Muscle of arm (tissue), 12 donors: ENCODE results near the gene CORO2B. TPM values are rescaled to one million over a fixed set of nuclear protein-coding genes. Genes with fewer than 3 reads are reported as not detected.

Source experiments
- DNase-seq: peaks from one replicate; pipeline ENCODE4 v3.0.0-alpha.2; 2013
- polyA plus RNA-seq, 12 donors: library from polyadenylated mRNA; unstranded; fragments of 120-200 nt; gene quantifications; one replicate each; pipeline ENCODE4 v1.2.1, GENCODE V29; 2013; ENCODE audit not compliant: insufficient read length in 12 of 12

CORO2B gene
- polyA plus RNA-seq, 12 donors = 4.3 to 10.6 (median 6.0) TPM; not detected in 1

DNA sequence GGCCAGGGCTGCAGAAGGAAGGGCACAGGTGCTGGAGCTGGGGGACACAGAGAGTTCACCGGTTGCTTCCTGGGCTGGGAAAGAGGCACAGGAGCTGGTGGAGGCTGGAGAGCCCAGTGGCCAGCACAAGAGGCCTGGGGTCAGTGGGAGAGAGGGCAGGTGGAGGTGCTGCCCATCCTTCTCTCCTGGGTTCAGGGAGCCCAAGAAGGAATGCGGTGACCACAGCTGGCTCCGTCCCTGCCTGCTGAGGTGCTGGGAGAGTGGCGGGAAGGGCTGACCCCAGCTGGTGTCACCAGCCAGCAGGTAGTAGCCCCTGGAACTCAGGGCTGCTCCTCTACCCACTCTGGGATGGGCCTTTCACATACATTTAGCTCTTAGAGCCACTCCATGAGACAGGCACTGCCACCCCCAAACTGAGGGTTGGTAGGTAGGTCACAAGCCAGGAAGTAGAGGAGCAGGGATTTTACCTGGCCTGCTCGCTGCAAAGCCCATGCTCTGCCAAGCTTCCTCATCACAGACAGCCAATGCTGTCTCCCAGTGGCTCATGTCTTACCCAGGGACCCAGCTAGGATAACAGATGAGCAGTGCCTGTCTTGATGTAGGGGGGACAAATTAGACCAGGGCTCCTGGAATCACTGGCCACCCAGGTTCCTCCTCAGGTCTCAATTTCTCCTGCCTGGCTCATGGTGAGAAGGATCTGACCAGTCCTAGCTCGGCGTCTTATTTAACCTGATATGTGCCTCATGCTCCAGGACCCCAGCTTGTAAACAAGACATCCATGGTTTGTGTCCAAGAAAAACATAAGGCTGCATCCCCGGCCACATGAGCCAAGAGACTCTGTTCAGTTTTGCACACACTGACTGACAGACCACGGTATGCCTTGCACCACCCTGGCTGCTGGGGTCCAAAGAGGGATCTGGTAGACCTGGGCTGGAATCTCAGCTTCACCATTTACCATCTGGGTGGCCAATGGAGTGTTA, 119.2 kb downstream of the CORO2B start:
- DNase-seq = no peak

DNA sequence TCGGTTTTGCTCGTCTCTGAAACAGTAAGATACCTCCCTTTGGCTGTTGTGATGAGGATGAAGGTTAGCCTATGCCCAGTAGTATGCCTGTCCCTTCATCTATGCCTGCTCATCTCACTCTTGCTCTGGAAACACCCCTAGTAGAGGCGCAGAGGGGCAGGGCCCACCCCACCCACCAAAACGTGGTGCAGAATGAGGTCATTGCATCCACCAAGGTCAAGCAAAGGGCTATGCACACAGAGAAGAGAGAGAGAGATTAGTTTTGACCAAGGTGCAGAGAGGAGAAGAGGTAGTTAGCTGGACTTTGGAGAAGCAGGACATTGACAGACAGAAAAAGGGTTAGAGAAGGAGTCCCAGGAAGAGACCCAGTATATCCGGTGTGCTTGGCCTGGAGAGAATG, 119.9 kb downstream of the CORO2B start:
- DNase-seq = no peak

DNA sequence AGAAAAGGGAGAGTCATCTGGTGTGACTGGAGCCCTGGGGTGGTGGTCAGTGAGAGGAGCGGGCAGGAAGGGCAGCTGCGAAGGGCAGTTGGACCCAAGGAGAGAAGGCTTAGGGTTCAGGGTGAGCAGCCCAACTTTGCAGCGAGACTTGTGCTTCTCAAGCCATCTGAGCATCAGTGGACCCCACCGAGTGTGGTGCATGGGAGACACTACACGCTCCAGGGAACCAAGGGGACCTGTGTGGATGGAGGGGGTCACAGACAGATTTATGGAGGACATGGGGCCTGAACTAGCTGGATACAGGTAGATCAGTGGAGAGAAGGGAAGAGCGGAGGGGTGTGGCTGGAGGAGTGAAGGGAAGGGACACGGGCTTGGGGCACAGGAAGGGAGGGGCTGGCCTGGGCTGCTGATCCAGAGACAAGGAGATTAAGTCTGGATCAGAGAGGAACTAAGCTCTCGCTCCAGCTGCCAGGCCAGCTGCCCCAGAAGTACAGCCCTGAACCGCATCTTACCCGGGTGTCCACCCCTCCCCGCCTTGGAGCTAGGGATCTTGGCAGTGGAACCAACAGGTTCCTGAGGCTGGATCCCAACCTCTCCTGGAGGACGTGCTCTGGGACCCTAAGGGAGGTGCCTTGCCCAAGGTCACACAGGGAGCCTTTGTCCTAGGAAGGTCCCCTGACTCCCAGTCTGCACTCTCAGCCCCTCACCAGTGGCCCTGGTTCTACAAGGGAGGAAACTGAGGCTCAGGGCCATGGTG, 120.5 kb downstream of the CORO2B start:
- no peak for DNase-seq

DNA sequence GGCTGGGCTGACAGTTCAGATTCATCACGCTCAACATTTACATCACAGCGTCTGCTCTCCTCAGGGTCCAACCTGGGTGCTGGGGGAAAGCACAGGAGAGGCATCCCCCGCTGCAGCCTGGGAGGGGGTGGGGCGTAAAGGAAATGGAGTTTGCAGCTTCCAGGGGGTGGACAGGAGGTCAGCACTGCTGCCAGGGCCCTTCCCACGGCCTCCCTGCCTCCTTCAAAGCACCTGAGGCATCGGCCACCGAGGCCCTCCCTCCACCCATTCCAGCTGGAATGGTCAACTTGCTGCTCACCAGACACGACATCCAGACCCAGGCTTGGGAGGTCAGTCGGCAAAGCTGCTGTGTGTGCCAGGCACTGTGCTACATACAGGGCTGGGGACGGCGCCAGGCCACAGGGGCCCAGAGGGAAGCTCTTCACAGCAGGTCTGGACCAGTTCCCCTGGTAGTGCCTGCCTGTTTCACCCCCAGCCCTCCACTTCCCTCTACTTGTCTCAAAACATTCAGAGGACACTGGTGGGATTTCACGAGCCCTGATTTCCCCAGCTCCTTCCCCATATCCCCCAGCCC, 121.2 kb downstream of the CORO2B start:
- peak; percentile 11 for DNase-seq

DNA sequence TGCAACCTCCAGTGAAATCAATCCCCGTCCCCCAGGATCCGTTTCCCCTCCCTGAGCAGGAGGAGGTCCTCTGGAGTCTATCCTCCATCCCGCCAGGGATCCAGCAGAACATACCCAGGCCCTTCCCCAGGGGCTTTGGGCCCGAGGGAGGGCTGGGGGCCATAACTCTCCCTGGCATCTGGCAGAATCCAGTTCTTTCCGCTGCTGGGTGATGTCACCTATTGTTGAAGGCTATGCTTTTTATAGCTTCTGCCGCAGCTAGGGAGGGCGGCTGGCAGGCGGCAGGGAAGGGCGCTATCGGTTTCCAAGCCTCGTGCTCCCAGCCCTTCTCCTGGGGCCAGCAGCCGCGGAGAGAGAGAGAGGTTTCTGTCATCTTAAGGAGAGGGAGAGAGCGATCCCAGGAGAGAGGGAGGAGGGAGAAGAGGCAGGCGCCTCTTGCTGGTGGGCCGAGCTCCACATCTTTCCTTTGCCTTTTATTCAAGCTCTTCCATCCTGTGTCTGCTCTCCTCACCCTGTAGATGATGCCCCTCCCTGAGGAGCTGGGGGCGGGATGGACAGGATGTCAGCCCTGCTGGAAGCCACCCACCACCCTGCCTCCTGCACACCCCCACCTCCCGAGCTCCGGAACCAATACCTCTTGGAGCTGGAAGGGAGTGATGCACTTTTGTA, 121.8 kb downstream of the CORO2B start:
- DNase-seq = peak; percentile 47

DNA sequence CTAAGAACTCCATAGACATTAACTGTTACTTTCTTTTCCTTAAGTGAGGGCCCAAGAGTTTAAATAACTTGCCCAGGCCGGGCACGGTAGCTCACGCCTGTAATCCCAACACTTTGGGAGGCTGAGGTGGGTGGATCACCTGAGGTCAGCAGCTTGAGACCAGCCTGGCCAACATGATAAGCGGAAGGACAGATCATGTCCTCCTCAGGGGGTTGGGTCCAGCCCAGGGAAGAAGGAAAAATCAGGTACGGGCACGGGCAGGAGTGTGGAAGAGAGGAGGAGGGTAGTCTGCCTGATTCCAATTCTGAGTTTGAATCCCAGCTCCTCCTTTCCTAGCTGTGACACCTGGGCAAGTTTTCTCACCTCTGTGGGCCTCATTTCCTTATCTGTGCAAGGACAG, 123.1 kb downstream of the CORO2B start:
- DNase-seq = no peak

DNA sequence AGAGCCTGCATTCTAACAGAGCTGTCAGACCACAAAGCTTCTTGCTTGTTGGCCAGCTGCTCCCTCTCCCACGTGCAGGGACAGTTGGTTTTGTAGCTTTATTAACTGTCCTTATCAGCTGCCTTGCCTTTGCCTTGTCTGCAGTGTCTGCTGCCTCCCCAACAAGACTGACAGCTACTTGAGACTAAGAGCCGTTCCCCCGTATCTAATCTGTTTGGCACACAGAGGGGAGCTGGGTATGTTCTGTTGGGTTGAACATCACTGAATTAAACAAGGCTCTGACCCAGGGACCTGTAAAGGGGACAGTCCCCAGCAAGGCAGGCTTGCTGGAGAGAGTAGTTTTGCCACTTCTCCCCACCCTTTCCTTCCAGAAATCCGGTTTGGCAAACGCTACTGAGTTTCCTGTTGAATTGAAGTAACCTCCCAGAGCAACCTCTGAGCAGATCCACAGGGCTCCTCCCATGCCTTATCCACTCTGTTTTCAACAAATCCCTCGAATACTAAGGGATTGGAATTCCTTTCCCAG, 125.8 kb downstream of the CORO2B start:
- DNase-seq = peak; percentile 52

DNA sequence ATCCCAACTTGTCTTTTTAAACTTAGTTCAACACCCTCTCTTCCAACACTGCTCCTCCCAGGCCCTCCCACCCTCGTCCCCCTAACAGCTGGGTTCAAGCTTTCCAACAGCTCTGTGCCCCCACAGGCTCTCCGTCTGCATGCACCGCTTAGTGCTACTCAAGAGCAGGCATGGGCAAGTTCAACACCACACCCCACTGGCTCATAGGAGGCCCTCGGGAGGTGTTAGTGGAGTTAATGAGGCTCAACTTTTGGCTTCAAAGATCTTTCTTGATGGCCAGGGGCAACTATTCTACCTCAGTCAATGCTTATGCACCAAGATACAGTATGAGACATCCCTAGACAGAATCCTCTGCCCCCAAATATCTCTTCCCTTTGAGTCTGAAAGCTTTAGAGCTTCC, 127.5 kb downstream of the CORO2B start:
- DNase-seq = no peak

DNA sequence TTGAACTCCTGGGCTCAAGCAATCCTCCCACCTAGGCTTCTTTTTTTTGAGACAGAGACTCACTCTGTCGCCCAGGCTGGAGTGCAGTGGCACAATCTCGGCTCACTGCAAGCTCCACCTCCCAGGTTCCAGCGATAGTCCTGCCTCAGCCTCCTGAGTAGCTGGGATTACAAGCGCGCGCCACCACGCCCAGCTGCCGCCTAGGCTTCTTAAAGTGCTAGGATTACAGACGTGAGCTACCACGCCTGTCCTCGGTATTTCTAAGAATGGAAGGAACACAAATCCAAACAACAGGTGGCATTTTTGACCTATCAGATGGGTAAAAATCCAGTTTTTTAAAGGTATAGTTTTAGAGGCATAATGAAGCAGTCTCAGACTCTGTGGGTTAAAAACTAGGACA, 128.1 kb downstream of the CORO2B start:
- no peak for DNase-seq

DNA sequence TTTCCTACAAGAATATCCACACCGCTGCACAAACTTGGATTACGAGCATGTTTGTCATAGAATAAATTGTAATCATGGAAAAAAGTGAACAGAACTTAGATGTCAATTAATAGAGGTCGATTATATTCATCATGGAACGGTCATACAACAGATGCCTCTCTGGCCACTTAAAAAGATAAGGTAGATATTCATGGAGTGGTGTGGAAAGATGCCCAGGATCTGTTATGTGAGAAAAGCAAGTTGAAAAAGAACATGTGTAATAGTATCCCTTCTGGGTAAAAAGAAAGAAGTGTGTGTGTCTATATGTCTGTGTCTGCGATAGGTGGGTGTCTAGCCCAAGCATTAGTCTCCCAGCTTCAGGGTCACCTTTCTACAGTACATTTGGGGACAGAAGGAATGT, 128.6 kb downstream of the CORO2B start:
- DNase-seq = no peak

DNA sequence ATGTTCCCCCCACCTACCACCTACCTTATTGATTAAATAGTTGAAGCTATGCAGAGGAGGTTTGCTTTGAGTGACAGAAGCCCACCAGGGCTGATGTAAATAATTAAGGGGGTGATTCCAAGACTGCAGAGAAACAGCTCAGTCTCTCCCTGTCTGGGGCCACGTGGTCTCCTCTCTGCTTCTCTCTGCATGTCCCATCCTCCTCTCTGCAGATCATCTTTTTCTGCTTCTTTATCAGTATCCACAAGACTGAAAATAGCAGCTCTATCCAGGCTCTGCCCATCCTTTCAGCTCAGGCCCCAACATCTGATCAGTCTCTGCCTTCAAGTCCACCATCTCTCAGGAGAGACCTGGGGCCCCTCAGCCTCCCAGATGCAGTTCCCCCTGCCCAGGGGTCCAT, 131.1 kb downstream of the CORO2B start:
- DNase-seq = no peak

DNA sequence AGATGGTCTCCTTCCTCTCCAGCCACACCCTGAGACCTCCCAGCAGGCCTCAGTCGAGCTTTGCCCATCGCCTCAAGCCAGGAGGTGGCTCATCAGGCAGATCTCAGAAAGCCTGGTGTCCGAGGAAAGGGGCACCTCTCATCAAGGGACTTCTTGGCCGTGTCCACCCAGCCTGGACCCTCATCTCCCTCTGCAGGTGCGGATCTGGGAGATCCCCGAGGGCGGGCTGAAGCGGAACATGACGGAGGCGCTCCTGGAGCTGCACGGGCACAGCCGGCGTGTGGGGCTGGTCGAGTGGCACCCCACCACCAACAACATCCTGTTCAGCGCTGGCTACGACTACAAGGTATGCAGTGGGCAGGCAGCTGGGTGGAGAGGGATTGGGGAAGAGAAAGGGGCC, 131.7 kb downstream of the CORO2B start:
- DNase-seq = no peak

DNA sequence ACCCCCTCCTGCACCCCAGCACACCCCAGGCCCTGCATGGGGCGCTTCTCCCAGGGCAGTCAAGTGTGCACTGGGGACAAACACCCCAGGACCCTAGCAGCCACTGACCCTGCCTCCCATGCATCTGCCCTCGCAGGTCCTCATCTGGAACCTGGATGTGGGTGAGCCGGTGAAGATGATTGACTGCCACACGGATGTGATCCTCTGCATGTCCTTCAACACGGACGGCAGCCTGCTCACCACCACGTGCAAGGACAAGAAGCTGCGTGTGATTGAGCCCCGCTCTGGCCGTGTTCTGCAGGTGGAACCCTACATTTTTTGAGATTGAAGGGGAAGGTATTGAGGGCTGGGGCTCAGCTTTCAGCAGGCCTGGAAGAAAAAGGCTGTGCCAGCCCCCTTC, 132.6 kb downstream of the CORO2B start:
- DNase-seq = no peak

DNA sequence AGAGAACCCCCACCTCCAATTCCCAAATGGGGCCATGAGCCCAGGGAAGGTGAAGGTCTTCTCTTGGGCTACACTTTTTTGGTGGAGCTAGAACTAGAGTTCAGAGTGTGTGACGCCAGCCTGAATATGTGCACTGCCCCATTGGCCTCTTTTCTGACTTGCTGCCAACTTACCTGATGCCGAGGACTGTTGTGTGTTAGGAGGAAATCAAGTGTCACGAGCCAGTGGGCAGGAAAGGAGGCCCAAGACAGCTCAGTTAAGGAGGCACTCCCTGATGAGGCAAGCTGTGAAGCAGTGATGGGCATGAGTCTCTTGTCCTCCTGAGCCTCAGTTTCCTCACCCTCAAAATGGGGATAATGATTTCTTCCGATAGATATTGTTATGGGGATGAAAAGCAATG, 134.1 kb downstream of the CORO2B start:
- DNase-seq = no peak

DNA sequence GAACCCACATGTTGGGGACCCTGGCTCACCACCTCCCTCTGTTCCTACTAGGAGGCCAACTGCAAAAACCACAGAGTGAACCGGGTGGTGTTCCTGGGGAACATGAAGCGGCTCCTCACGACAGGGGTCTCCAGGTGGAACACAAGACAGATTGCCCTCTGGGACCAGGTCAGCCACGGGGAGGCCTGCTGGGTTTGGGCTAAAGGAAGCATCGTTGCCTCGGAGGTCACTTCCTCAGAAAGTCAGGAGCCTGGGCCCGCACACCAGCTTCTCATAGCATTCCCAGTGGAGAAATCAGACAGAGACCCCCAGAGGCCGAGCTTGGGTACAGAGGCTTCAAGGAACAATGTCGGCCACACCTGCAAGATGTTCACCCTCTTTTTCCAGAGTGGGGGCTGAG, 135.1 kb downstream of the CORO2B start:
- no peak for DNase-seq

DNA sequence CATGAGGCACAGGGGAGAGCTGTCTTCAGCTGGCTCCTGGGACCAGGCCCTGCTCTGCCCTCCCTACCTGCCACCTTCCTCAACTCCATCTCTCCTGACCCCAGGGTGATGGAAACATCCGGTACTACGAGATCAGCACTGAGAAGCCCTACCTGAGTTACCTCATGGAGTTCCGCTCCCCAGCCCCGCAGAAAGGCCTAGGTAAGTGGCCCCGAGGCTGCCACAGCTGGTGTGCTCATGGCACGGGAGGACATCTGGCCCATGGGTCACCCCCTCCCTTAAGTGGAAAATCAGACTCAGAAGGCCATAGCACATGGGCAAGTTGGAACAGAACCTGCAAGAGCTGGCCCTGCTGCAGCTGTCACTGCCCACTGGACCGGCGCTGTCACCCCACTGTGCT, 136.3 kb downstream of the CORO2B start:
- no peak for DNase-seq

DNA sequence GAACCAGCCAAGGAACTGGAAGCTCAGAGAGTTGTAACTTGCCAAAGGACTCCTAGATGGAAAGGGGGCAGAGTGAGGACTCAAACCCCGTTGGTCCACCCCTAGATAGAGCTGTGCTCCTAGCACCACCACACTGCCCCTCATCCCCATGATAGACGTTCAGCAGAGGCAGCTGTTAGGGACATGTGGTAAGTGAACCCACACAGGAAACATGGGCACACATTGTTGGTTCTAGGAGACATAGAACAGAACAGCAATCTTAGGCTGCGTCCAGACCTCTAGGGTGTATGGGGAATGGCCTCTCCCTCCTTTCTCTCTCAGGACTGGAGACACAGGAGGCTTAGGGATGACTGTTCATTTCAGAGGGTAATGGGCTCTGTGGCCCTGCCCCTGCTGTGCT, 139.2 kb downstream of the CORO2B start:
- no peak for DNase-seq

DNA sequence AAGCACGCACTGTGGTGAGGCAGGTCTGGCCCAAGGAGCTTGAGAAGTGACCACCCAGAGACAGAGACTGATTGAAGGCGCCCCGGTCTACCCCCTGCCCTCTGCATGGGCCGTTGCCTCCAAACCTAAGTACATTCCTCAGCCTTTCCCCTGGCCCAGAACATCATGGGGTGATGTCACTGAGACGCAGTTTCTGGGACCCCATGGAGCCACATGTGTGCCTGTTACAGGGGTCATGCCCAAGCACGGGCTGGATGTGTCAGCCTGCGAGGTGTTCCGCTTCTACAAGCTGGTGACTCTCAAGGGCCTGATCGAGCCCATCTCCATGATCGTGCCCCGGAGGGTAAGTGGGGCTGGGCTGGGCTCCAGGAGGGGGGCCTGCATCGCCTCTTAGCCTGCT, 139.7 kb downstream of the CORO2B start:
- no peak for DNase-seq

DNA sequence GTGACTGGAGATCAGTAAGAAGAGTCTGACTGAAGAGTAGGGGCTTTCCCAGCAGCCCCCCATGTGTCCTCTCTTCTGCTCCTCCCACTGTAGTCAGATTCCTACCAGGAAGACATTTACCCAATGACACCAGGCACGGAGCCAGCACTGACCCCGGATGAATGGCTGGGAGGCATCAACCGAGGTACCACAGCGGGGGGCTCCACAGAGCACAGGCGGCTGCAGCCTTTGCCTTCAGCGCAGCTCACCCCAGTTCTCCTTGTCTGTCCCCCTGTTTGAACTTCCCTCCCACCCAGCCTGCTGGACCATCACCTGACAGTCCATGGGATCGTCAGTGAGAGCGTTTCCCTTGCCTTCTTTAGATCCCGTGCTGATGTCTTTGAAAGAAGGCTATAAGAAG, 140.3 kb downstream of the CORO2B start:
- DNase-seq = no peak

DNA sequence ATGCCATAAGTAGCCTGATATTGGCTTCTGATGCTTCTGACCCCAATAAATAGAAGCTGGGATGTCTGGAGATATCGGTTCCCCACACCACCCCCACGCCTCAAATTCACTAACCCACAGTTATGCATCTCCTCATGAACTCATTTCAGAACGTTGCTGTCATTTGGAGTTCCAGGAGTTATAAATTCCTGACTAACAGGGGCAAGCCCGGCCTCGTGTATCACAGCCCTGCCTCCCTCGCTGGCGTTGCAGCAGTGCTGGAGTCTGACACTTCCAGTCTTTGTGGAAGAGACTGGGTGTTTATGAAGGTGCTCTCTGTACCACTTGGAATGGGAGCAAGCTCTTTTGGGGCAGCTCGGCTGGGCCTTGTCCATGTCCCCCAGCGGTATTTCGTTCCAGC, 140.9 kb downstream of the CORO2B start:
- no peak for DNase-seq

DNA sequence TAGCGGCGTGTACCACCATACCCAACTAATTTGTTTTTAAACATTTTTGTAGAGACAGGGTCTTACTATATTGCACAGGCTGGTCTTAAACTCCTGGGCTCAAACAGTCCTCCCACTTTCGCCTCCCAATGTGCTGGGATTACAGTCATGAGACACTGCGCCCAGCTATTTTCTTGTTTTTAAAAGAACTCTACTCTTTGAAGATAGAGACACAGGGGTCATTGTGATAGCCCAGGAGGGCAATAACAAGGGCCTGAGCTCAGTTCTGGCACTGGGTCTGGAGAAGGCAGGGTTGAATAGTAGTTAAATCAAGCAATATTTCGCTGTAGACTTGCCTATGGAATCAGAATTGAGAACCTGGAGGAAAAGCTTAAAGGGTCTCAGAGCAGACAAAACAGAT, 143.1 kb downstream of the CORO2B start:
- no peak for DNase-seq

DNA sequence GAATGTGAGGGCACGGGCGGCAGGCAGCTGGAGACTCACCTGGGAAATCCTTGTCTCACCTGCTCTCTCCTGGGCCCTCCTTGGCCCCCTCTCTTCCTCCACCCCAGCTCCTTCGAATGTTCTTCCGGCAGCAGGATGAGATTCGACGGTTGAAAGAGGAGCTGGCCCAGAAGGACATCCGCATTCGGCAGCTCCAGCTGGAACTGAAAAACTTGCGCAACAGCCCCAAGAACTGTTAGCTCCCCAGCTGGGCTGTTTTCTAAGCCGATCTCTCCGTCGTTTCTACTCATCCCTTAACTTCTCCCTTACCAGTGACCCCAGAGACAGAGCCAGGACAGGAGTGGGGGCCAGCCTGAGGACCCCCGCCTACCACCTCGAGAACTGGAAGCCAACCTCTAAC, 146.9 kb downstream of the CORO2B start:
- DNase-seq = peak; percentile 67
